HPDE6-E6E7 (cell line): ENCODE measurements around the gene RNU2-63P.
"Not testable (repeated sequence)": the region's sequence is repeated elsewhere in the genome, so short reads cannot be mapped to it uniquely, and the experiment has no call there.

Experiments
- DNase-seq: peaks from one replicate; pipeline ENCODE4 v3.0.0; 2011; ENCODE audit warnings: missing footprints; ENCODE audit errors: extremely low spot score

RNU2-63P gene

GRCh38 chr2:88028931-88029330, 12.6 kb upstream of the RNU2-63P start:
- no peak for DNase-seq

- DNase-seq = no peak
These were observed 11.5 kb upstream of the RNU2-63P start for GRCh38 chr2:88027697-88028389.

GRCh38 chr2:88024509-88024908, 8.2 kb upstream of the RNU2-63P start:
- no peak for DNase-seq

- DNase-seq = no peak
These were observed 6.2 kb upstream of the RNU2-63P start for GRCh38 chr2:88022669-88022921.

GRCh38 chr2:88019985-88020384, 3.6 kb upstream of the RNU2-63P start:
- no peak for DNase-seq

- no peak for DNase-seq
These were observed 2.6 kb upstream of the RNU2-63P start for GRCh38 chr2:88018909-88019308.

- DNase-seq = not testable (repeated sequence)
These were observed 1.9 kb upstream of the RNU2-63P start for GRCh38 chr2:88018077-88018805.

- not testable (repeated sequence) for DNase-seq
These were observed 1.4 kb upstream of the RNU2-63P start for GRCh38 chr2:88017780-88018038.

- peak; percentile 52 for DNase-seq
These were observed 823 bp upstream of the RNU2-63P start for GRCh38 chr2:88016960-88017779.

- DNase-seq = no peak
These were observed 5.3 kb downstream of the RNU2-63P start for GRCh38 chr2:88011011-88011410.

GRCh38 chr2:88010136-88010535, 6.2 kb downstream of the RNU2-63P start:
- no peak for DNase-seq

GRCh38 chr2:88006912-88007439, 9.4 kb downstream of the RNU2-63P start:
- DNase-seq = no peak

GRCh38 chr2:88005776-88006175, 10.6 kb downstream of the RNU2-63P start:
- no peak for DNase-seq

GRCh38 chr2:88003074-88003755, 13.1 kb downstream of the RNU2-63P start:
- no peak for DNase-seq

GRCh38 chr2:88002359-88002707, 14.0 kb downstream of the RNU2-63P start:
- DNase-seq = no peak

GRCh38 chr2:88000474-88000873, 15.9 kb downstream of the RNU2-63P start:
- not testable (repeated sequence) for DNase-seq

GRCh38 chr2:87996570-87996969, 19.8 kb downstream of the RNU2-63P start:
- no peak for DNase-seq

GRCh38 chr2:87995756-87996155, 20.6 kb downstream of the RNU2-63P start:
- no peak for DNase-seq

- not testable (repeated sequence) for DNase-seq
These were observed 22.0 kb downstream of the RNU2-63P start for GRCh38 chr2:87994304-87994850.

- not testable (repeated sequence) for DNase-seq
These were observed 23.8 kb downstream of the RNU2-63P start for GRCh38 chr2:87992569-87992968.

- not testable (repeated sequence) for DNase-seq
These were observed 28.9 kb downstream of the RNU2-63P start for GRCh38 chr2:87987473-87987872.

GRCh38 chr2:87985902-87986301, 30.4 kb downstream of the RNU2-63P start:
- not testable (repeated sequence) for DNase-seq
